ENCODE measurements around the gene ME2. TPM values are rescaled to one million over a fixed set of nuclear protein-coding genes. Genes with fewer than 3 reads are reported as not detected.

ME2 gene
- total and polyA plus RNA-seq, 2 of the 8 experiments (the other 6 are each of a cell fraction or from before 2014, with no cell fraction given): 54.7 to 66.9 TPM

DNA sequence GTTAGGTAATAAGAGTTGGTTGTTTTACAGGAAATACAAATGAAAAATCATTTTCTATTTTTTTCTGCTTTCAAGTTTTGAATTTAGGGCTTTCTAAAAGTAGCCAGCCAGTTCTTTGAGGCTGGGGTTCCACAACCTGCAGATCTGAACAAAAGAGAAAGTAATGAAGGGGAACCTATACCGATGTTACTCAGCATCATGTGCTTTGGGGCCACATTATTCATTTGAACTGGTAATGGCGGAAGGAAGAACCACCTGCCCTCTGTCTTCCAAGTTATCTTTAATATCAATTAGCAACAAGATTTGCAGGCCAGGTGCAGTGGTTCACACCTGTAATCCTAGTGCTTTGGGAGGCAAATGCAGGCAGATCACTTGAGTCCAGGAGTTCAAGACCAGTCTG, 46.2 kb upstream of the ME2 start:
- no peak overlapping the region for H3K4me2 ChIP-seq (ENCODE audit: insufficient read depth in 1 of 2, low read depth in 2 of 2, low read length in 2 of 2)
- POLR2A ChIA-PET (ENCODE audit: partially characterized antibody): no interaction called here
- H3K23me2 ChIP-seq (ENCODE audit: low read depth, low read length): no peaks in the 10 kb centered on the region
- no peak overlapping the region for H3K4ac ChIP-seq (replicated peaks; ENCODE audit: insufficient read length, low read depth, low read length)
- WGBS, 2 experiments (ENCODE audit: extremely low coverage in 1 of 2, insufficient coverage in 1 of 2, insufficient read length in 1 of 2, insufficient replicate concordance in 2 of 2, low coverage in 1 of 2, low lambda C conversion rate in 2 of 2, missing lambda C conversion rate in 1 of 2): 90% methylated on average over 2 of the region's 2 CpGs; no CpG with 5 or more reads in 1 of the 2 experiments
- no peak for FAIRE-seq
- H4K5ac ChIP-seq (ENCODE audit: insufficient read length, low read depth, low read length): no peak overlapping the region
- no peak overlapping the region for H3K56ac ChIP-seq (replicated peaks; ENCODE audit: insufficient read length, low read depth, low read length)
- H3K4me1 ChIP-seq (replicated peaks in 1 of 4; ENCODE audit: control insufficient read depth in 3 of 4, insufficient read depth in 4 of 4, low read length in 3 of 4): no peaks in the 10 kb centered on the region
- no peak overlapping the region for H2BK12ac ChIP-seq (ENCODE audit: low read depth, low read length)
- no peaks in the 10 kb centered on the region for H3K36me3 ChIP-seq (ENCODE audit: control insufficient read depth in 2 of 4, insufficient read depth in 4 of 4, low read length in 3 of 4)
- H2BK15ac ChIP-seq (ENCODE audit: low read length): no peak overlapping the region
- no peak overlapping the region for H3K23ac ChIP-seq (ENCODE audit: insufficient read length)
- no peak overlapping the region for H3K9ac ChIP-seq (replicated peaks in 1 of 4; ENCODE audit: extremely low read depth in 1 of 4, low read depth in 3 of 4, low read length in 3 of 4)
- H3K9me3 ChIP-seq (ENCODE audit: insufficient read depth in 2 of 2, low read depth in 1 of 2, low read length in 1 of 2): no peaks in the 10 kb centered on the region
- H2AFZ ChIP-seq (ENCODE audit: low read length): no peak overlapping the region
- no peak overlapping the region for H2BK20ac ChIP-seq (ENCODE audit: low read length)
- no peak overlapping the region for H2AK5ac ChIP-seq (ENCODE audit: low read depth, low read length)
- no peaks in the 10 kb centered on the region for H3K79me1 ChIP-seq (ENCODE audit: low read depth, low read length)
- no peak overlapping the region for H4K91ac ChIP-seq (replicated peaks; ENCODE audit: insufficient read length, low read length)
- no peak overlapping the region for H2BK5ac ChIP-seq (ENCODE audit: low read depth, low read length)
- TF ChIP-seq JUND (IDR thresholded peaks at IDR 0.05; ENCODE audit: low read length): no peak
- no peak for TF ChIP-seq BACH1 (IDR thresholded peaks at IDR 0.05; ENCODE audit: low read length)
- no peak for TF ChIP-seq SIRT6 (IDR thresholded peaks at IDR 0.05; ENCODE audit: low read length)
- TF ChIP-seq SP4 (IDR thresholded peaks at IDR 0.05; ENCODE audit: low read length): no peak
- TF ChIP-seq CBX8 (IDR thresholded peaks at IDR 0.05; ENCODE audit: borderline replicate concordance, low read depth, low read length): no peak
- no peak for TF ChIP-seq CREB1 (IDR thresholded peaks at IDR 0.05)
- TF ChIP-seq HDAC6 (IDR thresholded peaks at IDR 0.05; ENCODE audit: low read depth, low read length): no peak
- TF ChIP-seq BCL11A (IDR thresholded peaks at IDR 0.05; ENCODE audit: low read depth in 2 of 2, low read length in 2 of 2): no peak
- TF ChIP-seq, protein P1, sequence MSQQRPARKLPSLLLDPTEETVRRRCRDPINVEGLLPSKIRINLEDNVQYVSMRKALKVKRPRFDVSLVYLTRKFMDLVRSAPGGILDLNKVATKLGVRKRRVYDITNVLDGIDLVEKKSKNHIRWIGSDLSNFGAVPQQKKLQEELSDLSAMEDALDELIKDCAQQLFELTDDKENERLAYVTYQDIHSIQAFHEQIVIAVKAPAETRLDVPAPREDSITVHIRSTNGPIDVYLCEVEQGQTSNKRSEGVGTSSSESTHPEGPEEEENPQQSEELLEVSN (IDR thresholded peaks at IDR 0.05): no peak
- TF ChIP-seq SRF (IDR thresholded peaks at IDR 0.05; ENCODE audit: low read depth, low read length): no peak
- no peak for TF ChIP-seq CTBP2 (IDR thresholded peaks at IDR 0.05; ENCODE audit: borderline replicate concordance, insufficient read depth, insufficient read length, low read length)
- TF ChIP-seq TAF1 (IDR thresholded peaks at IDR 0.05; ENCODE audit: low read depth, low read length): no peak
- no peak overlapping the region for H2BK120ac ChIP-seq (replicated peaks; ENCODE audit: low read depth, low read length)
- no peaks in the 10 kb centered on the region for H3K27me3 ChIP-seq (replicated peaks in 1 of 4; ENCODE audit: control insufficient read depth in 3 of 4, extremely low read depth in 1 of 4, insufficient read depth in 3 of 4, low read length in 3 of 4)
- H4K20me1 ChIP-seq (replicated peaks in 1 of 2; ENCODE audit: control insufficient read depth in 1 of 2, insufficient read depth in 2 of 2, low read length in 2 of 2): no peaks in the 10 kb centered on the region
- H3K18ac ChIP-seq (ENCODE audit: extremely low read depth, low read length): no peak overlapping the region
- no peak overlapping the region for H4K8ac ChIP-seq (ENCODE audit: extremely low read depth, insufficient read depth, low read length)
- CTCF ChIA-PET (ENCODE audit: partially characterized antibody): interaction anchor here (1.1 to 1.3 kb wide), 2 partner anchors 14 to 46 kb away, joined by 3 read pairs; partner anchors contain the start of gene ME2
- H3K14ac ChIP-seq (ENCODE audit: insufficient read length): no peak overlapping the region
- H3K79me2 ChIP-seq (ENCODE audit: control insufficient read depth in 1 of 2, insufficient read depth in 2 of 2, low read length in 2 of 2): no peaks in the 10 kb centered on the region
- H3K27ac ChIP-seq (ENCODE audit: low read depth, low read length): no peak overlapping the region
- no peak overlapping the region for H3K4me3 ChIP-seq (ENCODE audit: extremely low read depth in 1 of 4, insufficient read depth in 2 of 4, low read depth in 3 of 4, low read length in 4 of 4)
- no peak for DNase-seq (ENCODE audit: low read depth in 1 of 2, low spot score in 2 of 2)

Measured in H1 (cell line).